Glomerular visceral epithelial cell (primary cell): ENCODE data around the gene OR6B2.
"Not testable (repeated sequence)": the region's sequence is repeated elsewhere in the genome, so short reads cannot be mapped to it uniquely, and the experiment has no call there.

Experiments
- DNase-seq: peaks from one replicate; pipeline ENCODE4 v3.0.0-alpha.2; 2016; ENCODE audit errors: extremely low spot score

The OR6B2 gene

GRCh38 chr2:240030379-240031094, at the start of gene OR6B2:
OR6B2 (minus strand) TSS chr2:240030429; CDS start chr2:240030429, 0 bp downstream.
- DNase-seq, result no peak

- no peak for DNase-seq
Observed at GRCh38 chr2:240078631-240079030, 48.4 kb upstream of the OR6B2 start.

- no peak for DNase-seq
Observed at GRCh38 chr2:240077442-240077841, 47.2 kb upstream of the OR6B2 start.

- DNase-seq, result no peak
Observed at GRCh38 chr2:240074545-240074944, 44.3 kb upstream of the OR6B2 start.

DNA sequence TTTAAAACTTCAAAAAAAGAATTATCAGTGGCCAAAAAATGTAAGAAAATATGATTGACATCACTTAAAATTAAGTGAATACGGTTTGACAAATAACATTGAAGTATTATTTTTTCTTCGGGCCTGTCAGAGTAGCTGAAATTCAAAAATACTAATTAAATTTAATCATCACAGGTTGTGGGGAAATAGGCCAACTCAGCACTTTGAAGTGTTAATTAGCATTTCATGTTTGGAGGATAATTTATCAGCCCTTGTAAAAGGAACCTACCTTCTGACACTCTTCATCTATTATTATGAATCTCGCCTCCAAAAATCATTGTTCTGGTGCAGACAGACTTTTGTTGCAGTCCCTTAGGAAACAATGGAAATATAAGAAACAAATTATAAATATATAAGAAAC, 40.7 kb upstream of the OR6B2 start:
- DNase-seq, result no peak

GRCh38 chr2:240069829-240070228, 39.6 kb upstream of the OR6B2 start:
- DNase-seq, result no peak

DNA sequence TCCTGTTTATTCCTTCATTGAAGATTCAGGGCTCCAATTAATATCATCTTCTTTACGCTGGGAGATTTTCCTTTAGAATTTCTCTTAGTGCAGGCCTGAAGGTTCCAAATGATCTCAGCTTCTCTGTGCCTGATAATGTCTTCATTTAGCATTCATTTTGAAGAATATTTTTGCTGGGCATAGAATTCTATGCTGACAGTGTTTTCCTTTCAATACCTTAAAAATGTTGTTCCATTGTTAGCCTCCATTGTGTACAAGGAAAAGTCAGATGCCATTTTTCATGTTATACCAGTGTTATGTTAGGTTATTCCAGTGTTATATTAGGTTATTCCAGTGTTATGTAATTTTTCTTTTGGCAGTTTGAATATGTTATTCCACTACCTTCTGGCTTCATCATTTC, 38.0 kb upstream of the OR6B2 start:
- no peak for DNase-seq

GRCh38 chr2:240066489-240066888, 36.3 kb upstream of the OR6B2 start:
- DNase-seq, result no peak

GRCh38 chr2:240064898-240065297, 34.7 kb upstream of the OR6B2 start:
- no peak for DNase-seq

DNA sequence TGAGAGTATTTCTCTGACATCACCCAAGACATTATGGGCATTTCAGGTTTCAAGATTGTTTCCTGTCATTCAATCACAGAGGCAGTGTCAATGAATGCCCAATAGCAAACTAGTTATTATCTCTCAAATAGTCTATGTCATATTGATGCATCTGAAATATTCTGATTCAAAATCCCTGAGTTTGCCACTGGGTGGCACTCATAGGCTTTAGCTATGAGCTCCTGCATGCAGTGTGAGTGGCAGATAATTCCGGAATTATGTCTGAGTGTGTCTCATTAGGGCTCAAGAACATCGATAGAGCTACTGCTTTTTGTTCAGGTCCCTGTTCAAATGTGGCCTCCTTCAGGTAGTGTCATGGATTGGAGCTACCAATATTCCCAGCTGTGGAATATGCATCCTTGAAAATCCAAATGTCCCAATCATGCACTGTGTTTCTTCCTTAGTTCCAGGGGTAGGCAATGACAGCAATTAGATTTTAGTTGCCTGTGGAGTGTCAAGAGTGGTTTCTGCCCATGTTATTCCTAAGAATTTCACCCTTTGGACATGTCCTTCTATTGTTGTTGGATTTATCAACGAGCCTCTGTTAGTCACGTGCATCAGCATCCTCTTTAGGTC, 30.9 kb upstream of the OR6B2 start:
- peak; percentile 55 for DNase-seq

GRCh38 chr2:240056678-240057077, 26.4 kb upstream of the OR6B2 start:
- no peak for DNase-seq

GRCh38 chr2:240055177-240055917, 25.1 kb upstream of the OR6B2 start:
- no peak for DNase-seq

- no peak for DNase-seq
Observed at GRCh38 chr2:240053173-240054155, 23.2 kb upstream of the OR6B2 start, which contains the start of gene OR6B3. OR6B3 (minus strand) TSS chr2:240053521.

DNA sequence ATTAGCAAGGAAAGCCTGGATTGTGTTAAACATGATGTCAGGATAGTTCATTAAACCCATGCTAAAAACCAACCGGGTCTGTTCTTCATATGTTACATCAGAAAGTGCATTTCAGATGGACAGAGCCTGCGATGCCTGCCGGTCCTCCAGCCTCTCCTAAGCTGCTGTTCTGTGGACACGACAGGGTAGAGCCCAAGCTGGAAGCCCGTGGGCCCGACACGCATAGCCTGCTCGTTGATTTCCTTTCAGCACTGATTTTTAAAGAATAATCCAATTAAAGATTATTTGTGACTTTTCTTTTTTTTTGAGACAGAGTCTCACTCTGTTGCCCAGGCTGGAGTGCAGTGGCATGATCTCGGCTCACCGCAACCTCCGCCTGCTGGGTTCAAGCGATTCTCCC, 22.3 kb upstream of the OR6B2 start:
- no peak for DNase-seq

DNA sequence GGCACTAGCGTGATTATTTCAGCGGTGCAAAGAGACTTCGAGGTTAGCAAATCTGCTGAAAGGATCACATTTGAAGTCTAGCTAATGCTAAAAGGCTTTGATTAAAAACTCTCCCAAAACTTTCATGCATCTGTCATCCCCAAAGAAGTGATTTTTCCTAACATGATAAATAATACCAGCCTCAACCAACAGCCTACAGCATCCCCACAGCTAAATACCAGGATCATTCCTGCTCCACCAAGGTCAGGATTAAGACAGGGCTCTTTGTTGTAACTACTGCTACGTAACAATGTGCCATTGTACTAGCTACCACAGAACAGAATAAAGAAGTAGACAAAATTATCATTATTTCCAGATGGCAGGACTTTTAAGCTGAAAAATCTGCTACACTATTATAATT, 21.5 kb upstream of the OR6B2 start:
- DNase-seq, result no peak

DNA sequence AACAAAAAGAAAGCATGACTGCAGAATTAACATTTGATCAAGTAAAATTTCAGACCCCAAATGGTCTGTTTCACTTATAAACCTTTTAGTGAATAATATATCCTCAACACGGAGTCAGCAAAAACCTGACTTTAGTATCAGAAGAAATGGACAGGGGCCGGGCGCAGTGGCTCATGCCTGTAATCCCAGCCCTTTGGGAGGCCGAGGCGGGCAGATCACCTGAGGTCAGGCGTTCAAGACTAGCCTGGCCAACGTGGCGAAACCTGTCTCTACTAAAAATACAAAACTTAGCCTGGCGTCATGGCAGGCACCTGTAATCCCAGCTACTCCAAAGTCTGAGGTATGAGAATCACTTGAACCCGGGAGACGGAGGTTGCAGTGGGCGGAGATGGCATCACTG, 20.0 kb upstream of the OR6B2 start:
- DNase-seq, result no peak

GRCh38 chr2:240048237-240048636, 18.0 kb upstream of the OR6B2 start:
- no peak for DNase-seq

GRCh38 chr2:240045098-240045497, 14.9 kb upstream of the OR6B2 start:
- DNase-seq, result no peak

DNA sequence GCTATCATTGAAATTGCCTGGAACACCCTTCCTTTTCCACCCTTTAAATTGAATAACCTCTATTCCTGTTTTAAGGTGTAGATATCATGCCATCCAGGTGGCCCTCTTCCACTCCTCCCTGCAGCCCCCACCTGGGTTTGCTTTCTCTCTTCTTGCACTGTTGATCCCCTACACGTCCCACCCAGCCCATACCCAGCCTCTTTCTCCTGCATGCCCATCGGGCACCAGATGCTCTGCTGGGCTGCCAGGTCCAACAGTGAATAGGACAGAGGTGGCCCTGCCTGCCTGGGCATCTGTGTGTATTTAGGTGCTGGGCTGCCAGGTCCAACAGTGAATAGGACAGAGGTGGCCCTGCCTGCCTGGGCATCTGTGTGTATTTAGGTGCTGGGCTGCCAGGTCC, 13.9 kb upstream of the OR6B2 start:
- DNase-seq, result not testable (repeated sequence)

- DNase-seq, result no peak
Observed at GRCh38 chr2:240043279-240043989, 13.2 kb upstream of the OR6B2 start.

- DNase-seq, result no peak
Observed at GRCh38 chr2:240042740-240043139, 12.5 kb upstream of the OR6B2 start.
